ENCODE results near the gene ST6GALNAC6. TPM values are rescaled to one million over a fixed set of nuclear protein-coding genes. Genes with fewer than 3 reads are reported as not detected.

The ST6GALNAC6 gene
- total RNA-seq, 1 donor = 44.0 TPM

DNA sequence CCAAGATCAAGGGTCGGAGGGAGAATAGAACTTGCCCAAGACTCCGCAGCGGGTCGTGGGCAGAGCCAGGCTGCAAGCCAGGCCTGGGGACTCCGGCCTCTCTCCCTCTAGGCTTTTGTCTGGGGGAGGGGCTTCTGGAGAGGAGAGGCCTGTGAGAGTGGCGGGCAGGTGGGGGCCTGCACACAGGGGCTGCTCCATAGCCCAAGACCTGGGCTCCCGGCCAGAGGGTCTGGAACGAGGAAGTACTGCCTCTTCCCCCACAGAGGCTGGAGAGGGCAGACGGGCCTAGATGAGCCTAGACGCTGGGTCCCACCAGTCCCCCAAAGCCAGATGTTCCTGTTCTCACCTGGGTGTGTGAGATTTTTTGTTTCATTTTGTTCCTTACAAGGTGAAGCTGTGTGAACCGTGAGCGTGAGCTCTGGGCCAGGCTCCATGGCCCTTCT is 5.2 kb upstream of the ST6GALNAC6 start:
- H3K4me3 ChIP-seq (ENCODE audit: low read depth, low read length) = no peak overlapping the region
- no peak for TF ChIP-seq CTCF (IDR thresholded peaks at IDR 0.05; ENCODE audit: insufficient read depth, low read depth, low read length)
- DNase-seq (ENCODE audit: low read depth) = no peak

GRCh38 chr9:127903557-127904475 is 4.4 kb upstream of the ST6GALNAC6 start:
- TF ChIP-seq CTCF (IDR thresholded peaks at IDR 0.05; ENCODE audit: insufficient read depth, low read depth, low read length) = no peak
- peak; percentile 33 for DNase-seq (ENCODE audit: low read depth)
- no peak overlapping the region for H3K4me3 ChIP-seq (ENCODE audit: low read depth, low read length)

- TF ChIP-seq CTCF (IDR thresholded peaks at IDR 0.05; ENCODE audit: insufficient read depth, low read depth, low read length) = no peak
- peak overlapping the region; percentile 83 for H3K4me3 ChIP-seq (ENCODE audit: low read depth, low read length)
- DNase-seq (ENCODE audit: low read depth) = peak; percentile 90
These were observed 823 bp downstream of the ST6GALNAC6 start for GRCh38 chr9:127898433-127899127.

DNA sequence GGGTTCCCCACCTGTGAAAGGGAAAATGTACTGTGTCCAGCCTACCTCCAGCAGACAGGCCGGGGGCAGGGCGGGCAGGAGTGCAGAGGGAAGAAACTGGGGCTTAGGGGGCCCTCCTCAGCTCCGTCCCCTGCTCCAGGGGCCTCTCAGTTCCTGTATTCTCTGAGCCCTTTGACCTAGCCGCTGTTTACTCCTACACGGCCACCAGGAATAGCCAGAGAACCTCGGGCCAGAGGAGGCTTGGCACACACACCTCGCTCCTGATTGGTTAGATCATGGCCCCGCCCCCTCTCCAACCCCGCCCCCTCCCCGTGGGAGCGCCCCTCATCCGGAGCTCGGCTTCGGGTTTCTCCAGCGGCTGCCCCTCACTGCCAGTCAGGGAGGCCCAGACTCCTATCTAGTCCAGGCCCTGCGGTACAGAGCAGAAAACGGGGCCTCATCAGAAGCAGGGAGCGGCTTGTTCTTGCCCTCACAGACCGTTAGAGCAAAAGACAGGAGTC is 2.2 kb downstream of the ST6GALNAC6 start:
- DNase-seq (ENCODE audit: low read depth) = peak; percentile 90
- no peak for TF ChIP-seq CTCF (IDR thresholded peaks at IDR 0.05; ENCODE audit: insufficient read depth, low read depth, low read length)
- H3K4me3 ChIP-seq (ENCODE audit: low read depth, low read length) = peak overlapping the region; percentile 31

- no peak for DNase-seq (ENCODE audit: low read depth)
- no peak for TF ChIP-seq CTCF (IDR thresholded peaks at IDR 0.05; ENCODE audit: insufficient read depth, low read depth, low read length)
- H3K4me3 ChIP-seq (ENCODE audit: low read depth, low read length) = peak overlapping the region; percentile 31
These were observed 2.8 kb downstream of the ST6GALNAC6 start for GRCh38 chr9:127896395-127897192.

GRCh38 chr9:127895811-127896210 is 3.6 kb downstream of the ST6GALNAC6 start:
- no peak for DNase-seq (ENCODE audit: low read depth)
- H3K4me3 ChIP-seq (ENCODE audit: low read depth, low read length) = no peak overlapping the region
- no peak for TF ChIP-seq CTCF (IDR thresholded peaks at IDR 0.05; ENCODE audit: insufficient read depth, low read depth, low read length)
